ENCODE measurements around the gene RTN4IP1.

- TF ChIP-seq CTCF (IDR thresholded peaks at IDR 0.05; ENCODE audit: low read length) (no peak), EZH2 (optimal IDR thresholded peaks at IDR 0.05; ENCODE audit: low read depth, low read length) (no peak)
These were observed 30.6 kb upstream of the RTN4IP1 start for GRCh38 chr6:106659859-106660258.

All from MM.1S (cell line).